Left ventricle myocardium superior (tissue), 1 donor: ENCODE results near the gene MIPOL1. TPM values are rescaled to one million over a fixed set of nuclear protein-coding genes. Genes with fewer than 3 reads are reported as not detected.
"Not testable (repeated sequence)": the region's sequence is repeated elsewhere in the genome, so short reads cannot be mapped to it uniquely, and the experiment has no call there.

ENCODE experiments used
- ATAC-seq: fragments of 200-7000 bp; cut with Tn5 transposase; one replicate; pipeline ENCODE4 v1.9.1; 2020; ENCODE audit warnings: mild to moderate bottlenecking, moderate library complexity
- DNase-seq: peaks from one replicate; pipeline ENCODE4 v3.0.0-alpha.2; 2020
- intact Hi-C: fragments of 100-400 bp; cut with micrococcal nuclease; formaldehyde crosslinking; loops from one replicate; pipeline ENCODE4 v1.11.0; 2022
- long read RNA-seq: library from polyadenylated mRNA; unstranded; transcript quantifications from one replicate; pipeline ENCODE4 v2.0.0, GENCODE V29; 2021
- total RNA-seq: library from RNA; stranded (reverse); fragmentation: NEBNext Ultra II Directional; extraction: Animal tissue kit (Norgen Biotek cat#: 25700); gene quantifications from one replicate; pipeline ENCODE4 v1.2.1, GENCODE V29; 2021
- donor health status: DM: no; HTN: yes; CAD: no; lungs with severe emphysema.

Gene MIPOL1
- total RNA-seq, result 6.5 TPM
- long read RNA-seq, full-length matches to known transcripts, result 2 of 15 reads
- long read RNA-seq, partial matches to known transcripts, result 0 of 15 reads
- long read RNA-seq, other reads (novel, unspliced or antisense), result 13 of 15 reads

GRCh38 chr14:37197421-37198272 lies at the start of gene MIPOL1:
Gene MIPOL1, plus strand, starts transcription at chr14:37197937. Its CDS starts 49,952 bp downstream, at chr14:37247889.
- ATAC-seq, result peak; percentile 100

GRCh38 chr14:37150414-37150813 lies 47.3 kb upstream of the MIPOL1 start:
- no peak for ATAC-seq
- no peak for DNase-seq
- intact Hi-C loops, result no loop called here

More at GRCh38 chr14:37197421-37198272, at the start of gene MIPOL1:
- intact Hi-C loops, result no loop called here
- DNase-seq, result peak; percentile 93

- intact Hi-C loops, result no loop called here
- no peak for ATAC-seq
- DNase-seq, result no peak
Observed at GRCh38 chr14:37153005-37153404, 44.7 kb upstream of the MIPOL1 start.

GRCh38 chr14:37153483-37153882 lies 44.3 kb upstream of the MIPOL1 start:
- intact Hi-C loops, result no loop called here
- no peak for ATAC-seq

GRCh38 chr14:37157987-37158386 lies 39.8 kb upstream of the MIPOL1 start:
- ATAC-seq (no peak), DNase-seq (no peak)
- intact Hi-C loops, result no loop called here

More at GRCh38 chr14:37153483-37153882, 44.3 kb upstream of the MIPOL1 start:
- DNase-seq, result no peak

GRCh38 chr14:37162307-37162706 lies 35.4 kb upstream of the MIPOL1 start:
- ATAC-seq, intact Hi-C loops, DNase-seq: not testable (repeated sequence)

GRCh38 chr14:37165794-37166193 lies 31.9 kb upstream of the MIPOL1 start:
- no peak for ATAC-seq
- intact Hi-C loops, result no loop called here
- DNase-seq, result no peak

- intact Hi-C loops, result no loop called here
- DNase-seq (no peak), ATAC-seq (no peak)
Observed at GRCh38 chr14:37167151-37168047, 30.3 kb upstream of the MIPOL1 start.

- ATAC-seq (no peak), DNase-seq (no peak)
- intact Hi-C loops, result no loop called here
Observed at GRCh38 chr14:37168721-37169120, 29.0 kb upstream of the MIPOL1 start.

GRCh38 chr14:37170237-37170636 lies 27.5 kb upstream of the MIPOL1 start:
- DNase-seq (no peak), ATAC-seq (no peak)
- intact Hi-C loops, result no loop called here

- intact Hi-C loops, result no loop called here
- ATAC-seq, result no peak
Observed at GRCh38 chr14:37170993-37171392, 26.7 kb upstream of the MIPOL1 start.

GRCh38 chr14:37171678-37172023 lies 26.1 kb upstream of the MIPOL1 start:
- DNase-seq, result no peak
- peak; percentile 5 for ATAC-seq
- intact Hi-C loops, result no loop called here

More at GRCh38 chr14:37170993-37171392, 26.7 kb upstream of the MIPOL1 start:
- DNase-seq, result no peak

- DNase-seq (peak; percentile 81), ATAC-seq (peak; percentile 98)
- intact Hi-C loops, result no loop called here
Observed at GRCh38 chr14:37172024-37172869, 25.5 kb upstream of the MIPOL1 start, which contains the start of gene SLC25A21. Gene SLC25A21, minus strand, starts transcription at chr14:37172606.

- intact Hi-C loops, result no loop called here
- DNase-seq (no peak), ATAC-seq (no peak)
Observed at GRCh38 chr14:37172936-37173614, 24.7 kb upstream of the MIPOL1 start.

- intact Hi-C loops, result no loop called here
- DNase-seq (no peak), ATAC-seq (no peak)
Observed at GRCh38 chr14:37179896-37180502, 17.7 kb upstream of the MIPOL1 start.

GRCh38 chr14:37180886-37181285 lies 16.9 kb upstream of the MIPOL1 start:
- intact Hi-C loops, DNase-seq, ATAC-seq: not testable (repeated sequence)

- intact Hi-C loops, result no loop called here
- DNase-seq, result no peak
- no peak for ATAC-seq
Observed at GRCh38 chr14:37181441-37181840, 16.3 kb upstream of the MIPOL1 start.

GRCh38 chr14:37184520-37184919 lies 13.2 kb upstream of the MIPOL1 start:
- ATAC-seq, intact Hi-C loops, DNase-seq: not testable (repeated sequence)
